ENCODE data around the gene SSH2.

GRCh38 chr17:29787995-29788394 lies 142.0 kb downstream of the SSH2 start:
- no peak for TF ChIP-seq POLR2AphosphoS5 (IDR thresholded peaks at IDR 0.05)
- no peak for TF ChIP-seq CTCF (IDR thresholded peaks at IDR 0.05)
- no peak for TF ChIP-seq POLR2A (IDR thresholded peaks at IDR 0.05)
- no peak for TF ChIP-seq EP300 (IDR thresholded peaks at IDR 0.05)
